SK-N-MC (cell line): Measurements from ENCODE around the gene INPP5A.

Experiments used
- EZH2 ChIP-seq: fragments of 200-600 bp; sonication (generic); IDR thresholded peaks from one replicate; pipeline ENCODE4 v1.6.1; 2017; ENCODE audit warnings: antibody characterized with exemption
- FOXP2 ChIP-seq: optimal IDR thresholded peaks from 2 replicates; pipeline ENCODE3; 2011; ENCODE audit warnings: mild to moderate bottlenecking, moderate library complexity; ENCODE audit not compliant: insufficient read depth; ENCODE audit errors: extremely low read length, control extremely low read depth
- POLR2AphosphoS5 ChIP-seq: IDR thresholded peaks from 2 replicates; pipeline ENCODE4 v1.6.1; 2012; ENCODE audit warnings: mild to moderate bottlenecking, low read depth, low read length, borderline replicate concordance

DNA sequence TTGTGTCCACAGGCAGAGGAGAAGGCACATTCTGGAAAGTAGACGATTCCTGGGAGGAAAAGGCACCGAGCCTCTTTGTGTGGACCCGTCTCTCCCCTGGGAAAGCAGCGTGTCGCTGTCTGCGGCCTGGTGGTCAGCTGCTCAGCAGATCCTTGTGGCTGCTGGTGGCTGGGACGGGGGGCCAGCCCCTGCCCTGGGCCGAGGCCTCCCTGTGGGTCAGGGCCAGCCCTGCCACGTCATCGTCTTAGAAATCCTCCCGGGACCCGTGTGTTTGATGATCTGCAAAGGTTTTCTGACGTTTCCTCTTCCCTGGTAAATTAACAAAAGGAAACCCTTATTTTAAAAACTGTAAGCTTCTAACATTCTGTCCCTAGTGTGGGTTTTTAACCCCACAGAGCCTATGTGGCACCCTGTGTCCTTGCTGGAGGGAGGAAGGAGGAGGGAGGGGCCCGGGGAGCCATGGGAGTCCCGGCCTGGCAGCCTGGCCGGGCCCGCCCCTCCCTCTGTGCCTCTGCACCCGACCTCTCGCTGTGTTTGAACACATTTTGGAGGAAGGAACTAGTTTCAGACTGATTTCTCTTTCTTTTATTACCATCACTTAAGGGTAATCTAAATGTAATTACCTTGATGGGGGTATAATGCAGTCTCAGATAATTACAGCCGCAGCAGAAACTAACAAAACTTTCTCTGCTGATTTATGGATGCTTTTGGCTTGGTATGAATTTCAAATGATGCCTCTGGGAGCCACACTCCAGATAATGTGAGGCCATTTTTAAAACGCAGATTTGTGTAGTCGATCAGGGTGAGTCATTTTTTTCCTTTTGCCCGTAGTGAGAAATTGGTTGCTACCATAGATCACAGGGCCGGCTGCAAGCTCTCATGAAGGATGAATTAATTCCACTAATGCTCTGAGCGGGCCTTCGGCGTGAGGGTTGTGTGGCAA, 162.8 kb downstream of the INPP5A start:
- no peak for TF ChIP-seq EZH2
- TF ChIP-seq POLR2AphosphoS5 = no peak
- no peak for TF ChIP-seq FOXP2
